SK-MEL-5 (cell line): ENCODE data around the gene C15orf61. TPM values are rescaled to one million over a fixed set of nuclear protein-coding genes. Genes with fewer than 3 reads are reported as not detected.

Experiments used
- DNase-seq: peaks from one replicate; pipeline ENCODE4 v3.0.0-alpha.2; 2016; ENCODE audit warnings: low read depth, low spot score
- in situ Hi-C: cut with HindIII; loops from 2 replicates; pipeline ENCODE4 v1.10.0; 2016; ENCODE audit warnings: low sequenced_read_pairs, high pct_unique_total_duplicates, low pct_unique_long_range_greater_than_20kb
- total RNA-seq: library from RNA; depleted of rRNA; stranded (reverse); fragments of >200 nt; shearing (Covaris generic); gene quantifications from 2 replicates; pipeline ENCODE4 v1.2.3, GENCODE V29; 2014

Gene C15orf61
- total RNA-seq, 1 experiment from 2014 or later = 4.5 TPM

DNA sequence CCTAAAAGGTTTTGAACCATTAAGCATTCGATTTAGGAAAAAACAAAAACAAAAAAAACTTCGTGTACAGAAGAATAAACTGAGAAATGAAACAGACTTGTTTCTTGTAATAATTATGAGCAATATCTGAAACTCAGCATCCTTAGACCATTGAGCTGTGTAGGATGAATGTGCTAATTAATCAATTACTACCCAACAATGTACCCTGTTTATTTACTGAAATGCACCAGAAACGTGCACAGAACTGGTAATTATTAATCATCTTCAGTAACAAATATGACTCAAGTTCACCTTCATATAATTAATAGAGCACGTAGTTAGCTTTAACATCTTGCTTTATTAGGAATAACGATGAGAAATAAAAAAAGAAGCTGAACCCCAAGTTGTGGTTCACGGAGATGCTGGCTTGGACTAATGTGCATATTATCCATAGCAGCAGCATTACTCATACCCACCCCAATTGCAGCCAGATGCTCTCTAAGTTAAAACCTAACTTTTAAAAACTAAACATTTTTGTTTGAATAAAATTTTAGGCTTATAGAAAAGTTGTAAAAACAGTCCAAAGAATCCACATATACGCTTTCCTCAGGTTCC is 10.2 kb upstream of the C15orf61 start:
- no peak for DNase-seq
- in situ Hi-C loops = no loop called here

DNA sequence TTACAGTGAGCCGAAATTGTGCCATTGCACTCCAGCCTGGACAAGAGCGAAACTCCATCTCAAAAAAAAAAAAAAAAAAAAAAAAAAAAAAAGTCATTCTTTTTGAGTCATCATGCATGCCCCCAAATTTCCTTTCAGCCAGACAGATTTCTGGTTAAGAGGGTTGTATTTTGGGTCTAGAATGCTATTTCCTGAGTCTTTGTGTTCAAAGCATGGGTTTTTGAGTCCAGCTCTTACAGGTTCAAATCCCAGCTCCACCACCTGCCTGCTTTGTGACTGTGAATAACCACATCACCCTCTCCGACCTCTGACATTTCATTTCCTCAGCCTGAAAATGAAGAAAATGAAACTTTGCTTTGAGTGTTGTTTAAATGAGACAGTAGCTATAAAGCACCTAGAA is 9.3 kb upstream of the C15orf61 start:
- DNase-seq = no peak
- in situ Hi-C loops = no loop called here

DNA sequence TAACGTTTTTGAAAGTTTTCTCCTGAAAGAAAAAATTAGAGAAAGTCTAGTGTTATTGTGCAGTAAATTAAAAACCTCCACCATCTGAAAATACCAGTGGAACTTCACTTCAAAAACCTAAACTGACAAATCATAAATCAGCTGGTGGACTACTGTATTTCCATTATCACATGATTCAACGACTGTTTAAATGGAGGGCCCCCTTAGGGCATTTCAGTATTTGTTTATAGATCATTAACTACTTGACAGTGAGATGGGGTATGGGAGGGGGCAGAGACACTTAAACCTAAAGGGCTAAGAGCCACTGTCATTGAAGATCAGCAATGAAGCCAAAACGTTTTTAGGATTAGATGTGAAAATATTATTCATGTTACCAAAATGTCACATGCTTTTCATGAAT is 8.8 kb upstream of the C15orf61 start:
- peak; percentile 35 for DNase-seq
- in situ Hi-C loops = no loop called here

DNA sequence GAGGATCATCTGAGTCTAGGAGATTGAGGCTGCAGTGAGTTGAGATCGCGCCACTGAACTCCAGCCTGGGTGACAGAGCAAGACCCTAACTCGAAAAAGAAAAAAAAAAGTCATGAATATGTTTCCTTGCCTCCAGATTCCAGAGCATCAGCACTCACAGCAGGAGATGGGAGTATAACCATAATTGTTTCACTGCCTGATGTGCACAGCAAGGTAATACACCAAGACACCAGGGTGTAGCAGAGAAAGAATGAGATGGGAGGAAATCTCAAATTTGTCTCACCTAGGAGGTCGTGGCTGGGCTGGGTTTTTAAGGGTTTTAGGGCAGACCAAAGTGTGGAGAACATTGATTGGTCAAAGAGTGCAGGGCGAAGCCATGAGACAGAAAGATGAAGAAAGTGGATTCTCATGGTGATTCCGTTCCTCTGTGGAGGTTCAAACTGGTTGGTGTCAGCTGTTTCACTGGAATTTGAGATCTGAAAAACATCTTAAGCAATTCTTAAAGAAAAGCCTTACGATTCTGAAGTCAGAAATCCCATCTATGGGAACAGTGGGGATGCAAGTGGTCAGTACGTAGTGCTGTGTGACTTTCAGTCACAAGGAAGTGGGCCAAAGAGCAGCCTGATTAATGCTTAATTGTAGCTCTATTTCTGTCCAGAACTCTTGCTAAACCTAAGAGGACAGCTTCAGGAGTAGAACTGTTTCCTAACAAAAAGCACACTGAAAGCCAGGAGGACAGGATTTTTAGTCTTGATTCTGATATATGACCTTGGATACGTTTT is 7.8 kb upstream of the C15orf61 start:
- in situ Hi-C loops = no loop called here
- no peak for DNase-seq

DNA sequence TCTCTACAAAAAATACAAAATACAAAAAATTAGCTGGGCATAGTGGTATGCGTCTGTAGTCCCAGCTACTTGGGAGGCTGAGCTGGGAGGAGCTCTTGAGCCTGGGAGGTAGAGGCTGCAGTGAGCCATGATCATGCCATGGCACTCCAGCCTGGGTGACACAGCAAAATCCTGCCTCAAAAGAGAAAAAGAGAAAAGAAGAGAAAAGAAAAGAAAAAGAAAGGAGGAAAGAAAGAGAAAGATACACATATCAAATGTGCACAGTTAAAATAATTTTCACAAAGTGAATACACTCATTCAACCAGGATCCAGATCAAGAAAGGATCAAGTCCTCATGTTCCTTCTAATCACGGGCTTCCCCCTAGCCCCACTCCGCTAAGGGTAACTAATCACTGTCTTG is 5.8 kb upstream of the C15orf61 start:
- in situ Hi-C loops = no loop called here
- DNase-seq = no peak

DNA sequence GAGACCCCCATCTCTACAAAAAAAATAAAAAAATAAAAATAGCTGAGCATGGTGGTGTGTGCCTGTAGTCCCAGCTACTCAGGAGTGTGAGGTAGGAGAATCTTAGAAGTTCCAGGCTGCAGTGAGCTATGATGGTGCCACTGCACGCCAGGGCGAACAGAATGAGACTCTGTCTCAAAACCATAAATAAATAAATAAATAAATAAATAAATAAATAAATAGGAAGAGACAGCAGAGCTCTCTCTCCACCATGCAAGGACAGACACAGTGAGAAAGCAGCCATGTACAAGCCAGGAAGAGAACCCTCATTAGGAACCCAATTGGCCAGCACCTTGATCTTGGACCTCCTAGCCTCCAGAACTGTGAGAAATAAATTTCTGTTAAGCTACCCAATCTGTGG is 5.4 kb upstream of the C15orf61 start:
- in situ Hi-C loops = no loop called here
- no peak for DNase-seq

DNA sequence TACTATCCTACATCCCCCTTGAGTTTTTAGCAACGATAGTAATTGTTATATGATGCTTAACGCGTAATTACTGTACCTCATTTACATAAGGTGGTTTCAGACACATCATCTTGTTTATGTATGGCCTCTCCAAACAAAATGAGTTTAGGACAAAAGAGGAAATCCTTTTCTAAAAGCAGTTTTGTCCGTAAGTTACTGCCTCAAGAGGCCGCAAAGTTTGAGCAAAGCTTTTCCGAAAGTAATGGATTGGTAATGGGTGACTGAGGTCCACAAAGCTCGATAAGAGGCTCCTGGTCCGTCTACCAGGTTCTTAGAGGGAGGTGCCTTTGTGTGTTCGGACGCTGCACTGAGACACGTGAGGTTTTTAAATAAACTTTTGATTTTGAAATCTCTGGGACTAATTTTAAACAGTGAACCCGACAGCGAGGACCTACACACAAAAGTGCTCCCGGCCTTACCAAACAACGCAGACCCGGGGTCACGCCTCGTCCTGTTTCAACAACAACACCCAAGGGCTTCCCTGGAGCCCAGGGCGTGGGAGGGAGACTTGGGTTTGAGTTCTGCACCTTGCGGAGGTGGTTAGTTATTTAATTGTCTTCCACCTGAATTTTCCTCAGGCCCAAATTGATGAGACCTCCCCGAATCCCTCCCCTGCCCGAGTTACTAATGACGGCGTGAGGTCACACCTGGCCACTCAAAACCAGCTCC is 456 bp upstream of the C15orf61 start:
- in situ Hi-C loops = no loop called here
- no peak for DNase-seq

DNA sequence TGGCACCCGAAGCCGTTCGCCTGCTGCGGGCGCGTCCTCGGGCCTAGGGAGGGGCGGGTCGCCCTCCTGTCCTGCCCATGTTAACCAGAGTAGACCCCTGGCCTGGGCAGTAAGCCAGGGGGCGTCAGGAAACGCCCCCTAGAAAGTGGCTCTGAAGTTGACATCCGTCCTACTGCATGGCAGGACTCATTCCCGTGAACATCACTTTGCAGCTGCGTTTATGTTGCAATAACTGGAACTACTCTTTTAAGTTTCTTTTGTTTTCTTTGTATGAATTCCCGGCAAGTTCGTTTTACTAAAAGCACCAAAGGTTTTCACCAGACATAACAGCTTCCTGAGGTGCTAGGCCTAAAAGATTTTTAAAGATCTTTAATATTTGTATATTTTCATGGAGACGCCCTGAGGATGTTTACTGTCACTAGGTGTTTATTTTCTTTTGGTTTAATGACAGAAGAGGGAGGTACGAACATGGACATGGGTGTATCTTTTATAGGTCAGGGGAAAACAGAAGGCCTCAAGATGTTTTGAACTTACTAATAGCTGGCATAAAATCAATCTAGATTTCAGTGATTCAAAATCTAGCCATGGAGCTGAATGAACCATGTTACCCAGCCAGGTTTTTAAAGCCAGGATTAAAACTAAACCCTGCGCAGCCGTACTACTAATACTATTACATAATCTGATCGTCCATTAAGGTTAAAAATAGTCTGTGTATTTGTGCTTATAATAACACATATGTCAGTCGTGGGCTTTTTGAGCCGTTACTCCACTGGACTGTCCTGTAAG is 1.0 kb downstream of the C15orf61 start:
- DNase-seq = peak; percentile 22
- in situ Hi-C loops = no loop called here

DNA sequence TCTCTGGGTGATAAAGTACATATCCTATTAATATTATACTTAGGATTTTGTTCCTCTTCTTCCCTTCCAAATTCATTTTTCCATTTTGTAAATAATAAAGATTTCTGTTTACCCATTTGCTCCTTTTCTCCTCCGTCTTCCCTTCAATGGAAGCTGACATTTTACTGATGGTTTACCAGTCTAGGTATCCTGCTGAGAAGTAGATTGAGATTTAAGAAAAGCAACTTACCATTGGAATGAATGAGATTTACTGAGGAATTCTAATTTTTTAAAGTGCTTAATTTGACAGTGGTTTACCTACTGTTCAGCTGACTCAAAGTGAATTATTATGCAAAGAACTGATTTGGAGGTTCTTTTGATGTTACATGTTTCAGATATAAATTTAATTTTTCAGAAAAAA is 2.4 kb downstream of the C15orf61 start:
- DNase-seq = no peak
- in situ Hi-C loops = no loop called here

DNA sequence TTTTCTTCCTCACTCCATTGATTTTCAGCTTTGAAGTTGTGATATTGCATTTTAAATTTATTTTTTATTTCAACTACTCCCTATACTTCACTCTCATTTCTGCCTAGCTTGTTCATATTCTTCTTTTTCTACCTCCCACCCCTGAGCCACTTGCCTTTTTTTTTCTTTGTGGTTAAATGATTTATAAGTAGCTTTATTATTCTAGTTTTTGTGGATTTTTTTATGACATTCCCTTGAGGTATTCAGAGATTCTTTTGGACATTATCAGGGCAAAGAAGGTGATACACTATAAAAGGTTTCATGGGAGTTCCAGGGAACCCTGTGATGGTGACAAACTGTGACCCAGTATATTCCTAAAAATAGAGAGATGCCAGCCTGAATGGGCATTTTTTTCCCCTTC is 3.3 kb downstream of the C15orf61 start:
- in situ Hi-C loops = no loop called here
- DNase-seq = no peak

DNA sequence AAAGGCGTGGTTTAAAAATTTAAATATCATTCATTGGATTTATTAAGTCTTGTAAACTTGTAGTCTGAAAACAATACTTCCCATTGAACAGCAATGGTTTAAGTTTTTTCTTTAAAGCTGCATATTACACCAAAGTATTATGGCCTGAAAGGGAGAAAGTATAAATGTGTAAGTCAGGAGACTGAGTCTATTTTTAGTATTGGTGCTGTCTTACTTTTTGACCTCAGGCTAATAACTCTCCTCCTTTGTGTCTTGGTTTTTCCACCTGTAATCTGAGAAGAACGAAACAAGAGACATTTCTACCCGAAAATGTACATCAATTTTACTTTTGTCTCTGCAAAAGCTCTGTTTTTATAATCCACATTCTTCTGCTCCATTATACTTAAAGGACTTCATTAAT is 7.6 kb downstream of the C15orf61 start:
- DNase-seq = no peak
- in situ Hi-C loops = no loop called here

DNA sequence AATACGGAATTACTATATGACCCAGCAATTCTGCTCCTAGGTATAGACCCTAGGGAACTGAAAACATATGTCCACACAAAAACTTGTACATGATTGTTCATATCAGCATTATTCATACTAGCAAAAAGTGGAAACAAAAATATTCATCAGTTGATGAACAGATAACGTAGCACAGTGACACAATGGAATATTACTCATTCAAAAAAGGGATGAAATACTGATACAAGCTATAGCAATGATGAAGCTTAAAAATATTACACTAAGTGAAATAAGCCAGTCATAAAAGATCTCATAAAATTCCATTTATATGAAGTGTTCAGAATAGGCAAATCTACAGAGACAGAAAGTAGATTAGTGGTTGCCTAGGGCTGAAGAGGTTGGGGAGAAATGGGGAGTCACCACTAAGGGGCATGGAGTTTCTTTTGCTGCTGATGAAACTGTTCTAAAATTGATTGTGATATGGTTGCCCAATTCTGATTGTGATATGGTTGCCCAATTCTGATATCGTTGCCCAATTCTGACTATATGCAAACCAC is 10.5 kb downstream of the C15orf61 start:
- DNase-seq = no peak
- in situ Hi-C loops = no loop called here

DNA sequence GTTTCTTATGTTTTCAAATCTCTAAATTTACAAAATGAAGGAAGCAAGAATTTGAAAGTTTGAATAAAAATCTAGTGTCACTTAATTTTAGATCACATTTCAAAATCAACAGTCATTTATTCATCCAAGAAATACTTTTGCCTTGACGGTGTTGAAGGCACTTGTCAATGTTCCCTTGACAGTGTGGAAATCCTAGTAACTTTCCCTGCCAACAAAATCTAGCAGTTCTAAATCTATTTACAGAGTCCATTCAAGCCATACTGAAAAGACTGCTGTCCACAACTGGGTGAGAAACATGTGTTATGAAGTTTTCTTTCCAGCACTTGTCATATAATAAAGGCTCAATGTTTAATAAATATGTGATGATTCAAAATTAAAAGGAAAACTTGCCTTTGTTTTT is 12.9 kb downstream of the C15orf61 start:
- in situ Hi-C loops = no loop called here
- no peak for DNase-seq

DNA sequence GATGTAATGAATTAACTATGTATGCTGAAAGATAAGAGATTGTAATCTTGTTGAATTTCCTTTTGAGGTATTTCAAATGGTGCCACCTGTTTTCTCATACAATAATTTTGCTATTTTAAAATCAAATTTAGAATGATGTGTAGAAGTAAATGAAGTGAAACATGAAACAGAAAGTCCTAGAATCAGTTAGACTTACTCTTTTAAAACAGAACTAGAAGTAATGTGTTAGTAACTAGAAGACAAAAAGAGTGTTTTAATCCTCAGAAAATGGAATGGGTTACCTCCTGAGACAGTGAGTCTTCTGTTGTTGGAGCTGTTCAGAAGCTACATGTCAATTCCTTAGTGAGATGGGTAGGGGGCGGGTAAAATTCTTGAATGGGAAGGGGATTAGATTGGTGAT is 13.4 kb downstream of the C15orf61 start:
- in situ Hi-C loops = no loop called here

DNA sequence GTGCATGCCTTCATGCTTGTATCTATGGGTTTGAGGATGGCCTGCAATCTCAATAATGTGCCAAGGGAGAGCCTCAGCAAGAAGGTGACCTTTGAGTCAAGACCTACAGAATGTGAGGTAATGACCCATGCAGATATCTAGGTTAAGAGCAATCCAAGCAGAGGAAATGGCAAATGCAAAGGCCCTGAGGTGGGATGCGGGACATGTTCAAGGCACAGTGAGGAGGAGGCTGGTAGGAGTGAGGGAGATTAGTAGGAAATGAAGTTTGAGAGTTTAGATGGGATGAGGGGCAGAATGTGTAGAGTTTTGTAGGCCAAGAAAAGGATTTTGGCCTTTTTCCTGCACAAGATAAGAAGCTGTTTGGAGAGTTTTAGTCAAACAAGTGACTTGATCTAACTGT is 16.8 kb downstream of the C15orf61 start:
- in situ Hi-C loops = no loop called here
- DNase-seq = no peak

More for the DNA sequence above, 13.4 kb downstream of the C15orf61 start:
- no peak for DNase-seq

DNA sequence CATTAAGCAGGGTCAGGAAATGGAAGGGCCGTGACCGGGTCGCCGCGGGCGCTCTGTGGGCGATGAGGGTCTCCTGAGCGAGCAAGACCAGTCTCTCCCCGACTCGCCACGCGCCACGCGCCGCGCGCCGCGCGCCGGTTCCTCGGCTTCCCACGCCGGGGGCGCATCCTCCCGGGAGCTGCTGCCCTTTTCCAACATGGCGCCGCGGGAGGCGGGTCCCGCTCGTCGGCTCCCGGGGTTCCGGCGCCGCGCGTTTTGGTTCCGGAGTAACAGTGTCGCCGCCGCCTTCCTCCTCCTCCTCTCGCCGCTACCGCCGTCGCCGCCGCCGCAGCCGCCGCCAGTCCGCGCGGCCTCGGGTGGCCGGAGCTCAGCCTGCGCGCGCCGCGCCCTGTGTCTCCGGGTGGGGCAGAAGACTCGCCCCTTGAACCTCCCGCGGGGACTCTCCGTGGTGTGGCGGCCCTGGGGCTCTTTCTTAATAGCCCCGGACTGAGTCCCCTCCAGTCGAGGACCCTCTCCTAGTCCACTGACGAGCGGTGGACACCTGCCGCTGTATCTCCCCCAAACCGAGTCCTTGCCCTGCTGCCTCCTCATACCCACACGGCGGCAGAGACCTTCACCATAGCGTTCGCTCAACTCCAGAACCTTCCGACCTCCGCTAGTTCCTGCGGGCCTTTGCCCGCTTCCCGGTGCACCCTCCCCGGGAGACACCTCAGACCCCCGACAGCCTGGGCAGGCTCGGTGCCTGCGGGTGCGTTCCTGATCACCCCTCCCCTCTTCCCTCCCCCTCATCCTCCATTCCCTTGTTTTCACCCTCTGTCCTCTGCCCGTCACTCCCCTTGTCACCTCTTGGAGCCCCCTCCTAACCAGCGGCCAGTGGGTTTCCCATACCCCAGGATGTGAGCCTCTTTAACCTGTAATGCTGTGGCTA is 21.8 kb downstream of the C15orf61 start, which contains the start of gene MAP2K5:
Gene MAP2K5, plus strand, starts transcription at position 284 of the 928 bp plus-strand sequence. Its CDS starts 633 bp downstream, at position 917.
- peak; percentile 69 for DNase-seq
- in situ Hi-C loops = no loop called here

DNA sequence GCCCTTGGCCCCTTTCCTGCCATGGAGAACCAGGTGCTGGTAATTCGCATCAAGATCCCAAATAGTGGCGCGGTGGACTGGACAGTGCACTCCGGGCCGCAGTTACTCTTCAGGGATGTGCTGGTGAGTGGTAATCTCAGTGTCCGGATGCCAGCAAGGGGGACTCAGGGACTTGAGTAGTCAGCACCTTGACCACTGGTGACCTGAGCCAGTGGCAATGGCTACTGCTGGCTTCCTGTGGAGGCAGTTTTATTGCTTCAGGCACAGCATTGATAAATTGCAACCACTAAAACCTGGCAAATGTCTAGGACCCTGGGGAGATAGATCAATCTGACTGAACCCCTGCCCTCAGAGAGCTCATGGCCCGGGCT is 22.4 kb downstream of the C15orf61 start:
- in situ Hi-C loops = no loop called here
- DNase-seq = no peak
